OCI-LY3 (cell line): ENCODE results near the gene DYNC1I1.

Source experiments
- H2AFZ ChIP-seq: fragments of 200-600, 300-600 bp; shearing (Covaris generic); 2 replicates; pipeline ENCODE4 v1.6.0; 2014; ENCODE audit warnings: antibody characterized with exemption, low read depth, low read length
- H3K27ac ChIP-seq: fragments of 200-600, 300-600 bp; sonication (generic); 2 replicates; pipeline ENCODE4 v1.5.1; 2014; ENCODE audit warnings: mild to moderate bottlenecking, low read length, moderate library complexity, mixed read lengths
- H3K27me3 ChIP-seq: fragments of 200-600, 300-600 bp; sonication (generic); 2 replicates; pipeline ENCODE4 v1.6.1; 2014; ENCODE audit warnings: low read depth, low read length, mixed read lengths
- H3K36me3 ChIP-seq: fragments of 200-600, 300-600 bp; sonication (generic); replicated peaks from 2 replicates; pipeline ENCODE3; 2014; ENCODE audit warnings: low read depth, low read length, mixed read lengths
- H3K4me1 ChIP-seq: fragments of 300-600, 200-600 bp; sonication (generic); 2 replicates; pipeline ENCODE4 v1.6.1; 2014; ENCODE audit warnings: low read length, mixed read lengths
- H3K4me2 ChIP-seq: fragments of 200-600, 300-600 bp; sonication (generic); 2 replicates; pipeline ENCODE4 v1.6.1; 2014; ENCODE audit warnings: low read length, mixed read lengths
- H3K4me3 ChIP-seq: fragments of 300-600, 200-600 bp; sonication (generic); 2 replicates; pipeline ENCODE4 v1.5.1; 2014; ENCODE audit warnings: antibody characterized with exemption, mild to moderate bottlenecking, low read length, moderate library complexity
- H3K79me2 ChIP-seq: fragments of 300-600, 200-600 bp; shearing (Covaris generic); 2 replicates; pipeline ENCODE4 v1.6.1; 2014; ENCODE audit warnings: mild to moderate bottlenecking, low read length, mixed read lengths
- H3K9ac ChIP-seq: fragments of 300-600, 200-600 bp; shearing (Covaris generic); 2 replicates; pipeline ENCODE4 v1.6.0; 2014; ENCODE audit warnings: mild to moderate bottlenecking, low read length, moderate library complexity
- H3K9me3 ChIP-seq: fragments of 200-600, 300-600 bp; shearing (Covaris generic); 2 replicates; pipeline ENCODE4 v1.6.1; 2014; ENCODE audit warnings: low read length, mixed read lengths; ENCODE audit not compliant: insufficient read depth
- H4K20me1 ChIP-seq: fragments of 200-600, 300-600 bp; sonication (generic); 2 replicates; pipeline ENCODE4 v1.6.1; 2016; ENCODE audit warnings: low read length, mixed read lengths; ENCODE audit not compliant: insufficient read depth
- EZH2phosphoT487 ChIP-seq: fragments of 200-600 bp; shearing (Covaris generic); IDR thresholded peaks from 2 replicates; pipeline ENCODE4 v1.6.1; 2018; ENCODE audit warnings: antibody characterized with exemption, mixed run types, low read depth
- TF ChIP-seq, protein P1 (sequence below): fragments of 200-600, 300-600 bp; sonication (generic); IDR thresholded peaks from 2 replicates; pipeline ENCODE4 v1.5.1; 2014; ENCODE audit warnings: antibody characterized with exemption, low read length, low read depth

Gene DYNC1I1

DNA sequence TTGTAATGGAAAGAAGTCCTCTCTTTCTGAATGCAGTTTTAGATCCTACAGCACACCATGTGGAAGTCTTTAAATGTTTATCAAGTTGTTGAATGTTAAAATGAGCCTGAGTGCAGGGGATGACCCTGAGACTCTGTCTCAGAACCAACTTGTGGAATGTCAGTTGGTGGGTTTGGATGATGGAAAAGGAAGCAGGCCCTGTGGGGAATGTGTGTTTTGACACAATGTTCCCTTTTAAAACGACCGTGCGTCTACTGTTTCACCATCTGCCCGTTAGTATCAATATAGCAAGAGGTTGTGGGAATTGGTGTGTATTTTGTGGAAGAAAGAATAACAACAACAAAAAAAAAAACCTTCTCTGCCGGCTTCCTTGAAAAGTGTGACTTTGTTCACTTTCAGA lies 8.3 kb downstream of the DYNC1I1 start:
- Histone ChIP-seq H3K4me1 (no peaks in the 10 kb centered on the region), H4K20me1 (no peaks in the 10 kb centered on the region), H3K36me3 (no peaks in the 10 kb centered on the region), H3K9me3 (no peaks in the 10 kb centered on the region), H2AFZ (no peak overlapping the region), H3K79me2 (no peaks in the 10 kb centered on the region), H3K27ac (no peak overlapping the region), H3K4me2 (no peak overlapping the region), H3K27me3 (no peaks in the 10 kb centered on the region; the same call in 1 of the 2 replicates), H3K4me3 (no peak overlapping the region), H3K9ac (no peak overlapping the region)
- TF ChIP-seq, protein P1, sequence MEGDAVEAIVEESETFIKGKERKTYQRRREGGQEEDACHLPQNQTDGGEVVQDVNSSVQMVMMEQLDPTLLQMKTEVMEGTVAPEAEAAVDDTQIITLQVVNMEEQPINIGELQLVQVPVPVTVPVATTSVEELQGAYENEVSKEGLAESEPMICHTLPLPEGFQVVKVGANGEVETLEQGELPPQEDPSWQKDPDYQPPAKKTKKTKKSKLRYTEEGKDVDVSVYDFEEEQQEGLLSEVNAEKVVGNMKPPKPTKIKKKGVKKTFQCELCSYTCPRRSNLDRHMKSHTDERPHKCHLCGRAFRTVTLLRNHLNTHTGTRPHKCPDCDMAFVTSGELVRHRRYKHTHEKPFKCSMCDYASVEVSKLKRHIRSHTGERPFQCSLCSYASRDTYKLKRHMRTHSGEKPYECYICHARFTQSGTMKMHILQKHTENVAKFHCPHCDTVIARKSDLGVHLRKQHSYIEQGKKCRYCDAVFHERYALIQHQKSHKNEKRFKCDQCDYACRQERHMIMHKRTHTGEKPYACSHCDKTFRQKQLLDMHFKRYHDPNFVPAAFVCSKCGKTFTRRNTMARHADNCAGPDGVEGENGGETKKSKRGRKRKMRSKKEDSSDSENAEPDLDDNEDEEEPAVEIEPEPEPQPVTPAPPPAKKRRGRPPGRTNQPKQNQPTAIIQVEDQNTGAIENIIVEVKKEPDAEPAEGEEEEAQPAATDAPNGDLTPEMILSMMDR, result no peak
- no peak for TF ChIP-seq EZH2phosphoT487

DNA sequence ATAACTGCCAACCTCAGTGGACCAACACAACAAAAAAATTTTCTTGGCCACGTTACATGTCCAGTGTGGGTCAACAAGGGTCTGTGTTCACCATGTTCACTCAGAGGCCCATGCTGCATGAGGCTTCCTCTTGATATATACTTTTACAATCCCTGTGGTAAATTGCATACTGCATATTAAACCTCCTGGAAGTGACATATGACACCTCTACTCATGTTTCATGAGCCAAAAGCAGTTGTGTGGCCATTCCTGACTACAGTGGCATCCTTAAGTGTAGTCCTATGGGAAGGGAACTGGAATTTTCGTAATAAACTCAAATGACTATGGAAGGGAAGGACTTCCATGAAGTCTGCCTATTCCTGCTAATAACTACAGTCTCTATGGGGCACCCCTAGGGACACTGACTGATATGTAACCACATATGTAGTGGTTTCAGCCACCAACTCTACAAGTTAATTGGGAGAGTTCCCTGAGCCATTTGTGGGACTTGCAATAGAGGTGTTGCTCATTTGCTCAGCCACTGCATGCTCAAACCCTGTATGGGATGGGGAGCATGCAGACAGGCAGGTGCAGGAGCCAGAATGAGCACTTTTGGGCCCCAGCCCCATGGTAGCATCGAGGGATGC lies 9.7 kb downstream of the DYNC1I1 start:
- TF ChIP-seq, protein P1, result no peak
- TF ChIP-seq EZH2phosphoT487, result no peak
- H3K36me3 ChIP-seq, result no peaks in the 10 kb centered on the region
- no peak overlapping the region for H3K27ac ChIP-seq
- H3K4me1 ChIP-seq, result no peaks in the 10 kb centered on the region
- H3K4me3 ChIP-seq, result no peak overlapping the region
- no peaks in the 10 kb centered on the region for H3K9me3 ChIP-seq
- no peaks in the 10 kb centered on the region for H3K79me2 ChIP-seq
- no peak overlapping the region for H3K9ac ChIP-seq
- H2AFZ ChIP-seq, result no peak overlapping the region
- H3K27me3 ChIP-seq, result no peaks in the 10 kb centered on the region; the same call in 1 of the 2 replicates
- no peak overlapping the region for H3K4me2 ChIP-seq
- H4K20me1 ChIP-seq, result no peaks in the 10 kb centered on the region

DNA sequence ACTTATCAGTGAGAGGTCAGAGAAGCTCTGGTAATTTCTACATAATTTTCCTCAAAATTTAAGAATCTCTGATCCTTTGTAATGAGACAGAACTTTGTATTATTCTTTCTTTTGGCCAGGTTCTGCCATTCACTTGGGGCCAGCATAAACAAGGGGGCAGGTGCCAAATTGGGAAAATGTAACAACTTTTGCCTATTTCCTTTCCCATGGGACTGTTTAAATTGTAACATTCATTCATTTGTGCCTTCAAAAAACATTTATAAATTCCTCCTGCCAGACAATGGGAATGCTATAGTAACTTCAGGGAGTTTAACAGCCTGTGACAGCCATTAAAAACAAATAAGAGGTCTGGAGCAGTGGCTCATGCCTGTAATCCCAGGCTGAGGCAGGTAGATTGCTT lies 12.4 kb downstream of the DYNC1I1 start:
- Histone ChIP-seq H3K4me3 (no peak overlapping the region), H4K20me1 (no peaks in the 10 kb centered on the region), H3K27me3 (no peaks in the 10 kb centered on the region; the same call in 1 of the 2 replicates), H3K4me1 (no peaks in the 10 kb centered on the region), H3K9ac (no peak overlapping the region), H2AFZ (no peak overlapping the region), H3K27ac (no peak overlapping the region), H3K79me2 (no peaks in the 10 kb centered on the region), H3K4me2 (no peak overlapping the region), H3K9me3 (no peaks in the 10 kb centered on the region), H3K36me3 (no peaks in the 10 kb centered on the region)
- no peak for TF ChIP-seq EZH2phosphoT487
- TF ChIP-seq, protein P1, result no peak

DNA sequence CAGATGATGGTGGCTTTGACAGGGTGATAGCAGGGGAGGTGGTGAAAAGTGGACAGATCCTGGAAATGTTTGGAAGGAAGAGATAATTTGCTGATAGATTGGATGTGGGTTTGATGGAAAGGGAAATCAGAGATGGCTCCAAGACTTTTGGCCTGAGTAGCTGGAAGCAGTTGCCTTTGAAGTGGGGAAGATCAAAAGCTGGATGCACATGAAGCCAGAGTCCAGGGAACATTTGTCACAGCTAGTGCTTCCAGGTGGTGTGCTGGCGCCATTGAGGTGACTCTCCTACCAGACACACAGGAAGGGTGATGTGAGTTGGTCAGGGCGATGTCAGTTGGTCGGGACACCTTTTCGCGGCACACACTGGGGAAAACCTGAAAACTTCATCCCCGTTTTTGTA lies 15.9 kb downstream of the DYNC1I1 start:
- TF ChIP-seq EZH2phosphoT487, result no peak
- TF ChIP-seq, protein P1, result no peak
- Histone ChIP-seq H3K4me2 (no peak overlapping the region), H3K9me3 (no peaks in the 10 kb centered on the region), H3K4me3 (no peak overlapping the region), H3K27me3 (no peaks in the 10 kb centered on the region), H4K20me1 (no peaks in the 10 kb centered on the region), H3K9ac (no peak overlapping the region), H3K27ac (no peak overlapping the region), H3K36me3 (no peaks in the 10 kb centered on the region), H2AFZ (no peak overlapping the region), H3K79me2 (no peaks in the 10 kb centered on the region), H3K4me1 (no peaks in the 10 kb centered on the region)
